OCI-LY1 (cell line): ENCODE data around the gene TMEM178B.

Experiments used
- H2AFZ ChIP-seq: fragments of 200-600 bp; sonication (generic), shearing (Covaris generic); 2 replicates; pipeline ENCODE4 v1.6.0; 2014; ENCODE audit warnings: antibody characterized with exemption, mild to moderate bottlenecking, low read length
- H3F3A ChIP-seq: fragments of 200-600 bp; sonication (generic), shearing (Covaris generic); 2 replicates; pipeline ENCODE4 v1.6.0; 2014; ENCODE audit warnings: mild to moderate bottlenecking, antibody characterized with exemption, low read length, moderate library complexity; ENCODE audit not compliant: insufficient read depth
- H3K27ac ChIP-seq: fragments of 200-600 bp; sonication (generic); 2 replicates; pipeline ENCODE4 v1.5.1; 2014; ENCODE audit warnings: low read length, mixed run types, mild to moderate bottlenecking, low read depth; ENCODE audit not compliant: poor library complexity, severe bottlenecking
- H3K27me3 ChIP-seq: fragments of 200-600 bp; sonication (generic); 2 replicates; pipeline ENCODE4 v1.6.0; 2014; ENCODE audit warnings: antibody characterized with exemption, mild to moderate bottlenecking, low read length, moderate library complexity; ENCODE audit not compliant: insufficient read depth
- H3K36me3 ChIP-seq: fragments of 200-600 bp; sonication (generic); 2 replicates; pipeline ENCODE4 v1.6.1; 2014; ENCODE audit warnings: mild to moderate bottlenecking, antibody characterized with exemption, low read length, moderate library complexity, mixed read lengths; ENCODE audit not compliant: insufficient read depth
- H3K4me1 ChIP-seq: fragments of 200-600 bp; sonication (generic); 2 replicates; pipeline ENCODE4 v1.5.1; 2014; ENCODE audit warnings: mild to moderate bottlenecking, low read length, moderate library complexity; ENCODE audit not compliant: insufficient read depth, severe bottlenecking
- H3K4me2 ChIP-seq: fragments of 200-600 bp; sonication (generic), shearing (Covaris generic); 2 replicates; pipeline ENCODE4 v1.6.1; 2014; ENCODE audit warnings: low read length
- H3K4me3 ChIP-seq: fragments of 200-600 bp; sonication (generic); 2 replicates; pipeline ENCODE4 v1.5.1; 2014; ENCODE audit warnings: low read length, low read depth, mild to moderate bottlenecking, mixed read lengths; ENCODE audit not compliant: poor library complexity, severe bottlenecking
- H3K79me2 ChIP-seq: fragments of 200-600 bp; shearing (Covaris generic); 2 replicates; pipeline ENCODE4 v1.6.1; 2016; ENCODE audit warnings: mixed run types, low read length, mixed read lengths; ENCODE audit not compliant: insufficient read depth
- H3K9ac ChIP-seq: fragments of 200-600 bp; sonication (generic), shearing (Covaris generic); 2 replicates; pipeline ENCODE4 v1.6.1; 2014; ENCODE audit warnings: mild to moderate bottlenecking, low read length, mixed read lengths
- H3K9me2 ChIP-seq: fragments of 200-600 bp; sonication (generic), shearing (Covaris generic); 2 replicates; pipeline ENCODE4 v1.6.1; 2014; ENCODE audit warnings: low read depth, mild to moderate bottlenecking, low read length, mixed read lengths
- H3K9me3 ChIP-seq: fragments of 200-600 bp; shearing (Covaris generic); 2 replicates; pipeline ENCODE4 v1.6.1; 2014; ENCODE audit warnings: low read length, mixed read lengths
- H4K20me1 ChIP-seq: fragments of 200-600 bp; sonication (generic), shearing (Covaris generic); 2 replicates; pipeline ENCODE4 v1.6.0; 2016; ENCODE audit warnings: mild to moderate bottlenecking, low read length; ENCODE audit not compliant: insufficient read depth
- CTCF ChIP-seq: fragments of 200-600 bp; sonication (generic), shearing (Covaris generic); IDR thresholded peaks from 2 replicates; pipeline ENCODE4 v1.5.1; 2017; ENCODE audit warnings: mild to moderate bottlenecking, antibody characterized with exemption, low read length, moderate library complexity, mixed read lengths
- EZH2 ChIP-seq: fragments of 200-600 bp; sonication (generic), shearing (Covaris generic); IDR thresholded peaks from 2 replicates; pipeline ENCODE4 v1.8.0; 2017; ENCODE audit warnings: borderline replicate concordance, mixed run types, mild to moderate bottlenecking, antibody characterized with exemption, low read length, moderate library complexity, mixed read lengths

Gene TMEM178B

GRCh38 chr7:141281311-141281710, 207.4 kb downstream of the TMEM178B start:
- H3K9me3 ChIP-seq, result no peaks in the 10 kb centered on the region
- H3K27me3 ChIP-seq, result no peaks in the 10 kb centered on the region
- no peaks in the 10 kb centered on the region for H3K36me3 ChIP-seq
- H3K79me2 ChIP-seq, result no peaks in the 10 kb centered on the region
- H3K9me2 ChIP-seq, result no peaks in the 10 kb centered on the region
- no peak overlapping the region for H3K9ac ChIP-seq
- TF ChIP-seq EZH2, result no peak
- H4K20me1 ChIP-seq, result no peaks in the 10 kb centered on the region
- no peak overlapping the region for H3K4me2 ChIP-seq
- H3K4me1 ChIP-seq, result no peaks in the 10 kb centered on the region
- no peak overlapping the region for H2AFZ ChIP-seq
- no peak overlapping the region for H3K4me3 ChIP-seq
- no peak overlapping the region for H3K27ac ChIP-seq
- H3F3A ChIP-seq, result no peaks in the 10 kb centered on the region

GRCh38 chr7:141286522-141286921, 212.7 kb downstream of the TMEM178B start:
- Histone ChIP-seq H3K27ac (no peak overlapping the region), H3K27me3 (no peaks in the 10 kb centered on the region), H3K9me3 (no peaks in the 10 kb centered on the region), H3K36me3 (no peaks in the 10 kb centered on the region), H4K20me1 (no peaks in the 10 kb centered on the region), H2AFZ (no peak overlapping the region), H3K9ac (no peak overlapping the region), H3K4me3 (no peak overlapping the region), H3K79me2 (no peaks in the 10 kb centered on the region), H3K9me2 (no peaks in the 10 kb centered on the region), H3F3A (no peaks in the 10 kb centered on the region), H3K4me1 (no peaks in the 10 kb centered on the region), H3K4me2 (no peak overlapping the region)
- TF ChIP-seq CTCF (no peak), EZH2 (no peak)

- H3K4me2 ChIP-seq, result no peak overlapping the region
- H3K4me1 ChIP-seq, result no peaks in the 10 kb centered on the region
- no peaks in the 10 kb centered on the region for H4K20me1 ChIP-seq
- H3K9me3 ChIP-seq, result no peaks in the 10 kb centered on the region
- no peaks in the 10 kb centered on the region for H3K27me3 ChIP-seq
- H3F3A ChIP-seq, result no peaks in the 10 kb centered on the region
- H3K4me3 ChIP-seq, result no peak overlapping the region
- H3K27ac ChIP-seq, result no peak overlapping the region
- no peaks in the 10 kb centered on the region for H3K36me3 ChIP-seq
- H3K79me2 ChIP-seq, result no peaks in the 10 kb centered on the region
- H3K9ac ChIP-seq, result no peak overlapping the region
- TF ChIP-seq EZH2 (no peak), CTCF (no peak)
- H3K9me2 ChIP-seq, result no peaks in the 10 kb centered on the region
- no peak overlapping the region for H2AFZ ChIP-seq
Observed at GRCh38 chr7:141287936-141288335, 214.1 kb downstream of the TMEM178B start.

GRCh38 chr7:141288626-141289025, 214.8 kb downstream of the TMEM178B start:
- Histone ChIP-seq H3F3A (no peaks in the 10 kb centered on the region), H4K20me1 (no peaks in the 10 kb centered on the region), H3K9me3 (no peaks in the 10 kb centered on the region), H3K4me2 (no peak overlapping the region), H3K9me2 (no peaks in the 10 kb centered on the region), H3K36me3 (no peaks in the 10 kb centered on the region), H2AFZ (no peak overlapping the region), H3K27me3 (no peaks in the 10 kb centered on the region), H3K27ac (no peak overlapping the region), H3K4me3 (no peak overlapping the region), H3K9ac (no peak overlapping the region), H3K79me2 (no peaks in the 10 kb centered on the region), H3K4me1 (no peaks in the 10 kb centered on the region)
- TF ChIP-seq CTCF, result no peak
- TF ChIP-seq EZH2, result no peak
